Measurements from ENCODE around the gene GRIK2. TPM values are rescaled to one million over a fixed set of nuclear protein-coding genes. Genes with fewer than 3 reads are reported as not detected.

Gene GRIK2
- total and polyA plus RNA-seq, 2 donors: 1.7 to 32.3 TPM

DNA sequence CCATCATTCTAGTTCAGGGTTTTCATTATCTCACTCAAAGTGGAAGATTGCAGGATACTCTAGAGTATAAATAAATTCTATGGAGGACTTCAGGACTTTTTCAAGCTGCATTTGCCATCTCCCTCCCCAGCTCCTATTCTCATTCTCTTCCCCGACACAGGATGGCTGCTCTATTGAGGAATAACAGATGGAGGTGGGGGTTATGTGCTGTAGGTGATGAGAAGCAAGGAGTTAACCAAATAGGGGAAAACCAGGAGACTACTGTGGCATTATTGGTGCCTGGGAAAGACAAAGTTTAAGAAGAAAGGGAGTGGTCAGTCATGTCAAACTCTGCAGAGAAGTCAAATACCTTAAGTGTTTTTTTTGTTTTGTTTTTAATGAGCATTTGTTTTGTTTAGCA lies 109.3 kb downstream of the GRIK2 start:
- DNase-seq (ENCODE audit: extremely low spot score): no peak
- 61% methylated on average over 1 of the region's 1 CpG for WGBS

DNA sequence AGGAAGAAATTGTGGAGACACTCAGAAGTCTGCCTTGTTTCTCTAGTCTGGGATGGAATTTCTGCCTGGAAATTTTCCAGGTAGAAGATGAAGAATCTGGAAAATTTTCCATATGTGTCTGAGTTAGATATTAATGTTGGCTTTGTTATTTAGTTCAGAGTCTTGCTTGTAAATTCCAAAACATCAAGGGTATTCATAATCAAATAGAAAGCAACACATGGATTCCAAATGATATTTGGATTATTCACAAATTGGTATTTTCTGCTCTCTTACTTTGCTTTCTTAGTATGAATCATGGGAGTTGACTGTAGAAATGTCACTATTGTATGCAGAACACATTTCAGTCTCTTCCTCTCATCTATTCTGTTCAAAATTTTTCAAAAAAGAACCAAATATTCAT lies 116.0 kb downstream of the GRIK2 start:
- Histone ChIP-seq H3K4me3 (ENCODE audit: low read depth, low read length) (no peak overlapping the region), H3K27ac (ENCODE audit: low read depth) (no peak overlapping the region), H3K36me3 (ENCODE audit: insufficient read depth) (no peaks in the 10 kb centered on the region), H3K4me1 (ENCODE audit: insufficient read depth) (no peaks in the 10 kb centered on the region)
- no peak for DNase-seq (ENCODE audit: extremely low spot score)

More for the DNA sequence above, 109.3 kb downstream of the GRIK2 start:
- H3K27ac ChIP-seq (ENCODE audit: low read depth): no peak overlapping the region
- no peaks in the 10 kb centered on the region for H3K36me3 ChIP-seq (ENCODE audit: insufficient read depth)
- H3K4me3 ChIP-seq (ENCODE audit: low read depth, low read length): no peak overlapping the region
- no peaks in the 10 kb centered on the region for H3K4me1 ChIP-seq (ENCODE audit: insufficient read depth)

DNA sequence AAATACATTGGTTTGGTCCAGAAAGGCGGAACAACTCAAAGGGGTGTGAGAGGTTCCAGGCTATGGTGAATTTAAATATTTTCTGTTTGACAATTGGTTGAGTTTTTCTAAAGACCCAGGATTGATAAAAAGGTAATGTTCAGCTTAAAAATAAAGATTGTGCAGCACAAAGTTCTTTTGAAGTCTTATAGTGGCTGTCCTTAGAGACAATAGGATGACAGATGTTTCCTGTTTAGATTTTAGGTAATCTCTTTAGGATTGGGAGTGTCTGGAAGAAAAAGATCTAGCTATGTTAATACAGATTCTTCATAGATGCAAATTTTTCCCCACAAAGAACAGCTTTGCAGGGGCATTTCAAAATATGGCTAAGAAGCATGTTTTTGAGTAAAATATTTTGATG lies 119.7 kb downstream of the GRIK2 start:
- Histone ChIP-seq H3K36me3 (ENCODE audit: insufficient read depth) (no peaks in the 10 kb centered on the region), H3K4me1 (ENCODE audit: insufficient read depth) (no peaks in the 10 kb centered on the region), H3K4me3 (ENCODE audit: low read depth, low read length) (no peak overlapping the region), H3K27ac (ENCODE audit: low read depth) (no peak overlapping the region)
- 89% methylated on average over 1 of the region's 1 CpG for WGBS
- no peak for DNase-seq (ENCODE audit: extremely low spot score)

DNA sequence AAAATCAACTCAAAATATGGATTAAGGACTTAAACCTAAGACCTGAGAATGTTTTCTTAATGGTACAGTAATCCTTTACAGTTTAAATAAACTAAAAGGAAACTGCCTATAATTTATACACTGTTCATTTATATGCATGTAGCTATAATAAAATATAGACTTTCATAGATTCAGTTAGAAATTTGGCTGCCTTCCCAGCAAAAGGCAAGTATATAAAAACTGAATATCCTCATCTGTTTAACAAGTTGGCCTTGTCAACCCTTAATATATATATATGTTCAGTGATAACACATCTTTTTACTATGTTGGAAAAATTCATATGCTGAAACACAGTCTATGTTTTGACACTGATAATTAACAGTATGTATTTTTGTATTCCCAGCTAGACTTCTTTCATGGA lies 123.1 kb downstream of the GRIK2 start:
- no peak for DNase-seq (ENCODE audit: extremely low spot score)
- H3K36me3 ChIP-seq (ENCODE audit: insufficient read depth): no peaks in the 10 kb centered on the region
- H3K4me1 ChIP-seq (ENCODE audit: insufficient read depth): no peaks in the 10 kb centered on the region
- no peak overlapping the region for H3K27ac ChIP-seq (ENCODE audit: low read depth)
- no peak overlapping the region for H3K4me3 ChIP-seq (ENCODE audit: low read depth, low read length)

DNA sequence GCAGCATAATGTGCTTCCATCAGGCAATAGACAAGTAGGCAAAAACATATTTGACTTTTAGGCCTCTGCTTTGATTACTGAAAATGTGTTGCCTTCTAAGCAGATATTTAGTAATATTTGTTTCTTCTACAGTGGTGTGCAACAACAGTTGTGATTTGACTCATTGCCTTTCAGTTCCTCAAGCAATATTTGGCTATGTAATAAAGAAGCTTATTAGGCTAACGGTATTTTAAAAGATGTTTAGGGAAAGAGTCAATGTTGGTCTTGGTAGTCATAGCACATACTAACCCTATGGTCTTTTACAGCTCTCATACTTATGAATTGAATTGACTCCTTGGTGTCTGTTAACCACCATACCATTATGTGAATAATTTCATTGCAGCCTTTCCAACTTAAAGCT lies 124.1 kb downstream of the GRIK2 start:
- no peak overlapping the region for H3K4me3 ChIP-seq (ENCODE audit: low read depth, low read length)
- no peaks in the 10 kb centered on the region for H3K36me3 ChIP-seq (ENCODE audit: insufficient read depth)
- H3K4me1 ChIP-seq (ENCODE audit: insufficient read depth): no peaks in the 10 kb centered on the region
- H3K27ac ChIP-seq (ENCODE audit: low read depth): no peak overlapping the region
- no peak for DNase-seq (ENCODE audit: extremely low spot score)
- 86% methylated on average over 1 of the region's 1 CpG for WGBS

DNA sequence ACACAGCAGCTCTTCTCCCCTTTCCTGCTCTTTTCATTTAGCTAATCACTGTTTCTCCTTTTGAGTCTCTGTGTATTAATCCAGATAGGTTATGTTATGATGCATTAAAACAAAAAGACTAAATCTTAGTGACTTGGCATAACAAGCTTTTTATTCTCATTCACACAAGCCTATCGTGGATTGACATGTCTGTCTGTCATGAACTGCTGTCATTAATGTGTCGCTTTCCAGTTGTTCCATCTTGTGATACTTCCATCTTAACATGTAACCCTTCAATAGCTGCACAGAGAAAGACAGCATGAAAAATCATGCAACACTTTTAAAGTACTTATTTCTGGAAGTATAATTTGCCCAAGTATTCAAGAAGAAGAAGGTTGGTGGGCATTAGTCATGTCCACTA lies 128.7 kb downstream of the GRIK2 start:
- Histone ChIP-seq H3K4me3 (ENCODE audit: low read depth, low read length) (no peak overlapping the region), H3K4me1 (ENCODE audit: insufficient read depth) (no peaks in the 10 kb centered on the region), H3K36me3 (ENCODE audit: insufficient read depth) (no peaks in the 10 kb centered on the region), H3K27ac (ENCODE audit: low read depth) (no peak overlapping the region)
- no peak for DNase-seq (ENCODE audit: extremely low spot score)
- WGBS: 94% methylated on average over 2 of the region's 2 CpGs

DNA sequence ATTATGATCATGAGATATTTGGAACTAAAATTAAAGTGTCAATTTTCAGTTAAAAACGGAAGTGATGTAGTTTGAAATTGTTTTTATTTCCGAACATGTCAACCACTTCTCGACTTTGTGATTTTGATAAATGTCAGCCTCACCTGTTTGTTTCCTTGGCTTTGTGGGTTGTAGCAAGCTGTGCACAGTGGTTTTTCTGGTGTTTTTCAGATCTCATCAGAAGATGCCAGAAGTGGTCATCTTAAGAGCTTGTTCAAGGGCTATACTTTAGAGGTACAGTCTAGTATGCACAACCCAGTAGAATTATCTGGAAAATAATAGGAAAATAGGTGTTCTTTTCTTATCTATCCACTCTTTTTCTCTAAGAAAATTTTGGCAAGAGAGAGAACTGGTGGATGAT lies 134.0 kb downstream of the GRIK2 start:
- no peak for DNase-seq (ENCODE audit: extremely low spot score)
- Histone ChIP-seq H3K27ac (ENCODE audit: low read depth) (no peak overlapping the region), H3K4me3 (ENCODE audit: low read depth, low read length) (no peak overlapping the region), H3K36me3 (ENCODE audit: insufficient read depth) (no peaks in the 10 kb centered on the region), H3K4me1 (ENCODE audit: insufficient read depth) (no peaks in the 10 kb centered on the region)
- 89% methylated on average over 3 of the region's 3 CpGs for WGBS

DNA sequence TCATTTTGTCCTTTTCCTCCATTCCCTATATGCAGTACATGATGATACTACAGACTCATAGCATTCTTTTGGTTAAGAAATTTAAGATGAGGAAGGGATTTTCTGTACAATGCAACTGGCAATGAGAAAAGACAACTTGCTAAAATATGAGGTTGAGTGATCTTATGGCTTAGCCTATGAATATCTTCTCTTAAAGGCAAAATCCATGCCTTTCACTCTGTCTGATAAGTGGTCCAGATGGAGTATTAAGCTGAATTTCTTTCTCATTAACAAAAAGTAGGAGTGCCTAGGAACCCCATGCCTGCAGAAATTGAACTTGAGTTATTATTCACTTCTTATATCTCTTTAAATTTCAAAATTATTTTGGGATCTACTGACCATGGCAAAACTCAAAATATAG lies 135.3 kb downstream of the GRIK2 start:
- DNase-seq (ENCODE audit: extremely low spot score): no peak
- H3K4me3 ChIP-seq (ENCODE audit: low read depth, low read length): no peak overlapping the region
- no peak overlapping the region for H3K27ac ChIP-seq (ENCODE audit: low read depth)
- H3K4me1 ChIP-seq (ENCODE audit: insufficient read depth): no peaks in the 10 kb centered on the region
- no peaks in the 10 kb centered on the region for H3K36me3 ChIP-seq (ENCODE audit: insufficient read depth)

DNA sequence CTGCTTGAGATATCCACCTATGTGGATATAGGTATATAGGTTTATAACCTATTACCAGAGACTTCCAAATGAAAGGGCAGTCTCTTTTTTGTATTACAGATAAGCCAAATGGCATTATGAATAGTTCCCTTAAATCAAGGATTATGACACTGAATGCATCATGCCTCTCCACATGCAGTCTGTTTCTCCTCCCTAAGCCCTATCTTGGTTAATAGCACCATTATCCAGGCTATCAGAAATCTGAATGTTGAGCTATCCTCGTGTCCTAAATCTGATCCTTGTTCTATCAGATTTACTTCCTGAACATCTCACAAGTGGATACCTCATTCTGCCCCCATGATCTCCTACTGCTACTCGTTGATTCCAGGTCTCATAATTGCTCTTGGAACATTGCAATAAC lies 138.0 kb downstream of the GRIK2 start:
- H3K4me3 ChIP-seq (ENCODE audit: low read depth, low read length): no peak overlapping the region
- H3K27ac ChIP-seq (ENCODE audit: low read depth): no peak overlapping the region
- no peak for DNase-seq (ENCODE audit: extremely low spot score)
- WGBS: 77% methylated on average over 2 of the region's 2 CpGs
- H3K4me1 ChIP-seq (ENCODE audit: insufficient read depth): no peaks in the 10 kb centered on the region
- H3K36me3 ChIP-seq (ENCODE audit: insufficient read depth): no peaks in the 10 kb centered on the region

DNA sequence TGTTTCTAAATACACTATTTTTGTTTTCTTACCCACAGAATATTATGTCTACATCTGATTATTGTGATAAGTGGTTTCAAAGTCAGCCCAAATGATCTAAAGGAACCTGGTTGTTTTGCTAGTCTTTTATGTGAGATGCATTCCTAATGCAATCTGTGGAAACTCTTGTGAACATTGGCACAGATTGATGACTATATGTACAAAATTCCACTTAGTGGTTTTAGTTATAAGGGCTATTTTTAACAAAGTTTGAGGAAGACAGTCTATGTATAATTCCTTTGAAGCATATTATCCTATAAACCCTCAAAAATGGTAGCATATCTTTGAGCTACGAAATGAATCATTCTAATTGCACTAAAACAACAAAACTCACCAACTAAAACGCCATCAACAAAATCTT lies 140.9 kb downstream of the GRIK2 start:
- no peak for DNase-seq (ENCODE audit: extremely low spot score)
- Histone ChIP-seq H3K36me3 (ENCODE audit: insufficient read depth) (no peaks in the 10 kb centered on the region), H3K27ac (ENCODE audit: low read depth) (no peak overlapping the region), H3K4me3 (ENCODE audit: low read depth, low read length) (no peak overlapping the region), H3K4me1 (ENCODE audit: insufficient read depth) (no peaks in the 10 kb centered on the region)
- WGBS: 64% methylated on average over 2 of the region's 2 CpGs

DNA sequence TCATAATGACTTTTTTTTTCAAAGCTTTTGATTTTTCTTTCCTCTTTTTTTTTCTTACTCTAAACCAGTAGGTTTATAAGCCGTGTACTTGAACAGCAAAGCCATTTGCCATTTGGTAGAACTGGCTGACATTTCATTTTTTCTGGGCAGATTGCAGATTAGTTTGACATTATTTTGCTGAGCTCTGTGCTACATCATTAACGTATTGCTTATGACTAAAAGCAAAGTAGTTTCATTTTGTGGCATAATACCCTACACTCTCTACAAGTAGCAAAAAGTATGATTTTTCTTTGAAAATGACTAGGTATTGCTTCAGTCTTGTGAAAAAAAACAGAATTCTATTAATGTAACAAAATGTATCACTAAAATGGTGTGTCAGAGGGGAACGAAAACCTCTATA lies 141.3 kb downstream of the GRIK2 start:
- DNase-seq (ENCODE audit: extremely low spot score): no peak
- H3K4me3 ChIP-seq (ENCODE audit: low read depth, low read length): no peak overlapping the region
- H3K27ac ChIP-seq (ENCODE audit: low read depth): no peak overlapping the region
- 29% methylated on average over 3 of the region's 3 CpGs for WGBS
- H3K4me1 ChIP-seq (ENCODE audit: insufficient read depth): no peaks in the 10 kb centered on the region
- no peaks in the 10 kb centered on the region for H3K36me3 ChIP-seq (ENCODE audit: insufficient read depth)

DNA sequence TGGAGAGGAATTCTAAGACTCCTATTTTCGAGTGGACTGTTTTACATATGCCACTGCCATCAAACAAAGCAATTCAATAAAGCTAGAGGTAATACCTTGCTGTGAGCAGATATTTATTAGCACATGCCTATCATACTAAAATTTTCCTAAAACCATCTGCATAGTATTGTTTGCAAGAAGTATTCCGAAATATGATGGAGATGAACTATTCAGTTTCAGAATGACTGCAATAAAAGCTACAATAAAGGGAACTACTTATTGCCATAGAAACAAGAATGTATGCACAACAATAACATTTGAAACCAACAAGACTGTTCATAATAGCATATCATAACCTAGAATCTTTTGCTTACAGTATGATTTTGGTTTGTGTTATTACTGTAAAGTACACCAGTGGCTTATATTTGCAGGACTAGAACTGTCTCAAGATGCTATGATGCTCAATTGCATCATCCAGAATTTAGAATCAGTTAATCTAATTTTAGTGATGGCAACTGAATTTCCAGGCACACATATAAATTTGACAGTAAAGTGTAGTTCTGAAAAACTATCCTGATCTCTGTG lies 144.3 kb downstream of the GRIK2 start:
- WGBS: 70% methylated on average over 2 of the region's 2 CpGs
- no peak for DNase-seq (ENCODE audit: extremely low spot score)
- no peaks in the 10 kb centered on the region for H3K4me1 ChIP-seq (ENCODE audit: insufficient read depth)
- H3K4me3 ChIP-seq (ENCODE audit: low read depth, low read length): no peak overlapping the region
- H3K36me3 ChIP-seq (ENCODE audit: insufficient read depth): no peaks in the 10 kb centered on the region
- no peak overlapping the region for H3K27ac ChIP-seq (ENCODE audit: low read depth)

DNA sequence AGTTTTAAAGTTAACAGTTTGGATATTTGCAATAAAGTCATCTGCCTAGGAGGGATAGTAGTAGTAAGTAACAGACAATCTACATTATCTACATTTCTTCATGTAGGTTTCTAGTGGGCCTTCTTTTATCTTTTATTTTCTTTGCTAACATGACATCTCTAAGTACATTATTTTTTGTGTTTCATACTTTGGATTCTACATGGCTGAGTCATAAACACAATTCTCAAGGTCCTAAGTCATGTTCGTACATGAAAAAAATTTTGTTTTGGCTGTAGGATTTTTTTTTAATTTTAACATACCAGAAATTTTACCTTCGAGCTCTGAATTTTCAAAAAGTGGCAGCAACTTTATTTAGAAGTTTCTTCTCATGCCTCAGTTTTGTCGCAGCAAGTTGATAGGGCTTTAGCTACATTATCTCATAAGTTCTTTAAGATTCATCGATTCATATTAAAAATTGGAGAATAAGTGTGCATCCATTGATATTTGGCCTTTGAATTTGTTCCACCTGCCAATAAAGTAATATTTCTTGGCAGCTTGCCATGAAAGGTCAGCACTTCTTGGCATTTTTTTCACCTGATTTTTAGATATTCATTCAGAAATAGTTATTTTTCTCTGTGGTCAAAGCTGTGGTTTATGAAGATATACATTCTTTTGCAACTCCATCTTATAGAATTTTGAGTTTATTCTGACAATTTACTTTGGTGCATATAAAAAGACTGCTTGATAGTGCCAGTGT lies 146.2 kb downstream of the GRIK2 start:
- WGBS: 48% methylated on average over 4 of the region's 4 CpGs
- H3K4me3 ChIP-seq (ENCODE audit: low read depth, low read length): no peak overlapping the region
- H3K36me3 ChIP-seq (ENCODE audit: insufficient read depth): no peaks in the 10 kb centered on the region
- no peak overlapping the region for H3K27ac ChIP-seq (ENCODE audit: low read depth)
- H3K4me1 ChIP-seq (ENCODE audit: insufficient read depth): no peaks in the 10 kb centered on the region
- no peak for DNase-seq (ENCODE audit: extremely low spot score)

DNA sequence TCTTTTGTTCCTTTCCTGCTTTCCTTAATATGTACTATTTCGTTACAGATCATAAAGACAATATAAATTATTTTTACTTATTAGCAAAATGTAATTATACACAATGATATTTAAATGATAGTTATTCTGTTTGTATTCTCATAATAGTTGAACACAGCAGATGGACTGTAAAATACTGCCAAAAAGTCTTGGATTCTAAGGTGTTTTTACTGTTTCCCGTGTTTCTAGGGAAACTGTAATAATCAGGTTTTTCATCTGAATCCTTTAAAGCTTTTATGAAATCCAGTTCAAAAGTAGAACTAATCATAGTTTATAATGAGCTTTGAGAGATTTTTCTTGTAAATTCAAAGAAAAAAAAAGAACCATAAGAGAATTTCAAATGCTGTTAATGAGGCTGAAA lies 148.4 kb downstream of the GRIK2 start:
- no peak for DNase-seq (ENCODE audit: extremely low spot score)
- H3K27ac ChIP-seq (ENCODE audit: low read depth): no peak overlapping the region
- no peaks in the 10 kb centered on the region for H3K4me1 ChIP-seq (ENCODE audit: insufficient read depth)
- H3K36me3 ChIP-seq (ENCODE audit: insufficient read depth): no peaks in the 10 kb centered on the region
- 66% methylated on average over 2 of the region's 2 CpGs for WGBS
- no peak overlapping the region for H3K4me3 ChIP-seq (ENCODE audit: low read depth, low read length)

DNA sequence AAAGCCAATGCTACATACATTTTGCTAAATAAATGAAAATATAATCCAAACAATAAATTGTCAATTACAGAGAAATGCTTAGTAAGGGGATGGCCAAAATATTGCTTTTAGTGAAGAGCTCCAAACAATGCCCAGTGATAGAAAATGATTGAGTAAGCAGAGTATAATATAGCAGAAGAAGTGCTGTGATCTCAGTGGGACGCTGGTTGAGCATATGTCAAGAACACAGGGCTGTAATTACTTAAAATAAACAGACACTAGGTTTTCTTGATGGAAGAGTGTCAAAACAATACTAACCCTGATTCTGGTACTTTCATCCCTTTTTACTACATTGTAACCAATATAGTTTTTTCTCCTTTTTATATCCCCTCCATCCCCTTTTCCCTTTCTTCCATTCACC lies 150.3 kb downstream of the GRIK2 start:
- H3K36me3 ChIP-seq (ENCODE audit: insufficient read depth): no peaks in the 10 kb centered on the region
- H3K27ac ChIP-seq (ENCODE audit: low read depth): no peak overlapping the region
- no peak overlapping the region for H3K4me3 ChIP-seq (ENCODE audit: low read depth, low read length)
- H3K4me1 ChIP-seq (ENCODE audit: insufficient read depth): no peaks in the 10 kb centered on the region
- no peak for DNase-seq (ENCODE audit: extremely low spot score)
- 75% methylated on average over 1 of the region's 1 CpG for WGBS

Measured in urinary bladder (tissue), 4 donors.